Trophoblast cell (in vitro differentiated cells and primary cell): Measurements from ENCODE around the gene HUWE1.
"Not testable (repeated sequence)": the region's sequence is repeated elsewhere in the genome, so short reads cannot be mapped to it uniquely, and the experiment has no call there.

ENCODE experiments used
- DNase-seq, 2 donors: peaks; one replicate each; pipeline ENCODE4 v3.0.0-alpha.2; 2016
- H2AFZ ChIP-seq: 2 replicates; pipeline ENCODE4 v1.6.1; 2013; ENCODE audit warnings: low read length, moderate library complexity, mild to moderate bottlenecking; ENCODE audit not compliant: insufficient read depth, poor library complexity
- H2AK5ac ChIP-seq: 2 replicates; pipeline ENCODE4 v1.6.1; 2013; ENCODE audit warnings: mild to moderate bottlenecking, low read length
- H2BK120ac ChIP-seq: 2 replicates; pipeline ENCODE4 v1.6.1; 2013; ENCODE audit warnings: low read length, mild to moderate bottlenecking, moderate library complexity; ENCODE audit not compliant: insufficient read depth, poor library complexity
- H2BK12ac ChIP-seq: 2 replicates; pipeline ENCODE4 v1.6.1; 2013; ENCODE audit warnings: mild to moderate bottlenecking, low read length, moderate library complexity
- H2BK5ac ChIP-seq: 2 replicates; pipeline ENCODE4 v1.6.1; 2013; ENCODE audit warnings: low read length, low read depth, moderate library complexity, mild to moderate bottlenecking; ENCODE audit not compliant: poor library complexity
- H3K14ac ChIP-seq: 2 replicates; pipeline ENCODE4 v1.6.1; 2013; ENCODE audit warnings: mild to moderate bottlenecking, low read length
- H3K18ac ChIP-seq: 2 replicates; pipeline ENCODE4 v1.6.1; 2013; ENCODE audit warnings: mild to moderate bottlenecking, low read length
- H3K23ac ChIP-seq: 2 replicates; pipeline ENCODE4 v1.6.1; 2013; ENCODE audit warnings: low read length
- H3K27ac ChIP-seq: 2 replicates; pipeline ENCODE4 v1.5.1; 2013; ENCODE audit warnings: low read depth, mild to moderate bottlenecking, inconsistent platforms, low read length, moderate library complexity
- H3K27me3 ChIP-seq: 2 replicates; pipeline ENCODE4 v1.6.1; 2013; ENCODE audit warnings: inconsistent platforms, mild to moderate bottlenecking, low read length, moderate library complexity; ENCODE audit not compliant: insufficient read depth
- H3K36me3 ChIP-seq, 2 experiments: 1 replicate in 1 of 2; 2 replicates in 1 of 2; pipeline ENCODE4 v1.6.1; 2013; ENCODE audit warnings: low read length in 2 of 2, mild to moderate bottlenecking in 2 of 2, moderate library complexity in 1 of 2; ENCODE audit not compliant: insufficient read depth in 2 of 2, control insufficient read depth in 1 of 2
- H3K4ac ChIP-seq: 2 replicates; pipeline ENCODE4 v1.6.1; 2013; ENCODE audit warnings: low read depth, mild to moderate bottlenecking, low read length, moderate library complexity
- H3K4me1 ChIP-seq, 2 experiments: 1 replicate in 1 of 2; 2 replicates in 1 of 2; pipeline ENCODE4 v1.6.1; 2013; ENCODE audit warnings: low read length in 2 of 2, mild to moderate bottlenecking in 2 of 2, moderate library complexity in 1 of 2; ENCODE audit not compliant: insufficient read depth in 2 of 2, control insufficient read depth in 1 of 2
- H3K4me2 ChIP-seq: 2 replicates; pipeline ENCODE4 v1.6.1; 2013; ENCODE audit warnings: inconsistent platforms, mild to moderate bottlenecking, low read length, moderate library complexity
- H3K4me3 ChIP-seq: 2 replicates; pipeline ENCODE4 v1.5.1; 2013; ENCODE audit warnings: mild to moderate bottlenecking, low read depth, low read length, inconsistent platforms
- H3K79me1 ChIP-seq: one replicate; pipeline ENCODE4 v1.6.1; 2013; ENCODE audit warnings: low read length
- H3K79me2 ChIP-seq: 2 replicates; pipeline ENCODE4 v1.6.1; 2013; ENCODE audit warnings: low read length, mild to moderate bottlenecking; ENCODE audit not compliant: control insufficient read depth, insufficient read depth, poor library complexity
- H3K9ac ChIP-seq: 2 replicates; pipeline ENCODE4 v1.6.1; 2013; ENCODE audit warnings: mild to moderate bottlenecking, low read length
- H3K9me3 ChIP-seq: 2 replicates; pipeline ENCODE4 v1.6.1; 2013; ENCODE audit warnings: low read depth, mild to moderate bottlenecking, control low read depth, inconsistent platforms, low read length; ENCODE audit not compliant: insufficient read depth
- H4K12ac ChIP-seq: 2 replicates; pipeline ENCODE4 v1.6.1; 2013; ENCODE audit warnings: low read depth, mild to moderate bottlenecking, low read length, moderate library complexity
- H4K8ac ChIP-seq: 2 replicates; pipeline ENCODE4 v1.6.1; 2013; ENCODE audit warnings: low read depth, mild to moderate bottlenecking, low read length, moderate library complexity
- H4K91ac ChIP-seq: one replicate; pipeline ENCODE4 v1.6.1; 2013; ENCODE audit warnings: low read depth, mild to moderate bottlenecking, low read length, moderate library complexity
- WGBS: extraction: QIAGEN DNeasy Blood & Tissue Kit; methylation state at CpG from one replicate; pipeline ENCODE4 v1.1.7; 2013; ENCODE audit warnings: missing lambda C conversion rate; ENCODE audit not compliant: insufficient read length, insufficient coverage; ENCODE audit errors: extremely low coverage; 5-methylcytosine and 5-hydroxymethylcytosine counted together

HUWE1 gene

DNA sequence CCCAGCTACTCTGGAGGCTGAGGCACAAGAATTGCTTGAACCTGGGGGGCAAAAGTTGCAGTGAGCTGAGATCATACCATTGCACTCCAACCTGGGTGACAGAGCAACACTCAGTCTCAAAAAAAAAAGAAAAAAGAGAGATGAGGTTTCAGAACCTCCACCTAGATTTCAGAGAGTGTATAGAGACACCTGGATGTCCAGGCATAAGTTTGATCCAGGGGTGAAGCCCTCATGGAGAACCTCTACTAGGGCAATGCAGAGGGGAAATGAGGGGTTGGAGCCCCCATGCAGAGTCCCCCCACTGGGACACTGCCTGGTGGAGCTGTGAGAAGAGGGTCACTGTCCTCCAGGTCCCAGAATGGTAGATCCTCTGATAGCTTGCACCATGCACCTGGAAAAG lies 159.5 kb downstream of the HUWE1 start:
- no peak overlapping the region for H3K9ac ChIP-seq
- H4K12ac ChIP-seq, result no peak overlapping the region
- H3K18ac ChIP-seq, result no peak overlapping the region
- no peaks in the 10 kb centered on the region for H3K79me2 ChIP-seq
- no peak overlapping the region for H2AK5ac ChIP-seq
- no peaks in the 10 kb centered on the region for H3K4me1 ChIP-seq
- H4K8ac ChIP-seq, result no peak overlapping the region
- no peak overlapping the region for H2AFZ ChIP-seq
- H3K79me1 ChIP-seq, result no peaks in the 10 kb centered on the region
- H2BK120ac ChIP-seq, result no peak overlapping the region
- H2BK12ac ChIP-seq, result no peak overlapping the region
- H3K4me2 ChIP-seq, result no peak overlapping the region
- peaks cover 3% of the 10 kb centered on the region for H3K9me3 ChIP-seq
- no peak overlapping the region for H4K91ac ChIP-seq
- H3K4me3 ChIP-seq, result no peak overlapping the region
- H3K27me3 ChIP-seq, result no peaks in the 10 kb centered on the region
- no peak for DNase-seq
- H3K23ac ChIP-seq, result no peak overlapping the region
- H3K36me3 ChIP-seq, result peaks cover 0 to 2% of the 10 kb centered on the region in 2 experiments
- no peak overlapping the region for H3K14ac ChIP-seq
- no peak overlapping the region for H2BK5ac ChIP-seq
- H3K27ac ChIP-seq, result no peak overlapping the region
- H3K4ac ChIP-seq, result no peak overlapping the region

DNA sequence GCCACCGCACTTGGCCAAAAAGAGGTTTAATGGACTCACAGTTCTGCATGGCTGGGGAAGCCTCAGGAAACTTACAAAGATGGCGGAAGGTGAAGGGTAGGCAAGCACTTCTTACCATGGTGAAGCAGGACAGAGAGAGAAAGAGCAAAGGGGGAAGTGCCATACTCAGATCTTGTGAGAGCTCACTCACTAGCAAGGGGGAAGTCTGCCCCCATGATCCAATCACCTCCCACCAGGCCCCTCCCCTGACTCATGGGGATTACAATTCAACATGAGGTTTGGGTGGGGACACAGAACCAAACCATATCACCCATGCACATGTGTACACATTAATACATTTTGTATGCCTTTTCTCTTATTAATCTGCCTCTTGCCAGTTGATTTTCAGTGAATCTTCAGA lies 175.2 kb downstream of the HUWE1 start:
- Histone ChIP-seq H3K9me3 (no peaks in the 10 kb centered on the region), H3K4ac (no peak overlapping the region), H2AFZ (no peak overlapping the region), H4K8ac (no peak overlapping the region), H3K79me2 (no peaks in the 10 kb centered on the region), H3K14ac (no peak overlapping the region), H3K4me2 (no peak overlapping the region), H3K9ac (no peak overlapping the region), H3K36me3 (no peaks in the 10 kb centered on the region), H4K12ac (no peak overlapping the region), H3K4me1 (no peaks in the 10 kb centered on the region), H2AK5ac (no peak overlapping the region), H3K18ac (no peak overlapping the region), H3K23ac (no peak overlapping the region), H3K4me3 (no peak overlapping the region), H2BK5ac (no peak overlapping the region), H2BK120ac (no peak overlapping the region), H3K27ac (no peak overlapping the region), H2BK12ac (no peak overlapping the region), H4K91ac (no peak overlapping the region), H3K79me1 (no peaks in the 10 kb centered on the region), H3K27me3 (no peaks in the 10 kb centered on the region)
- no CpG with 5 or more reads among the region's 2 CpGs for WGBS
- no peak for DNase-seq

DNA sequence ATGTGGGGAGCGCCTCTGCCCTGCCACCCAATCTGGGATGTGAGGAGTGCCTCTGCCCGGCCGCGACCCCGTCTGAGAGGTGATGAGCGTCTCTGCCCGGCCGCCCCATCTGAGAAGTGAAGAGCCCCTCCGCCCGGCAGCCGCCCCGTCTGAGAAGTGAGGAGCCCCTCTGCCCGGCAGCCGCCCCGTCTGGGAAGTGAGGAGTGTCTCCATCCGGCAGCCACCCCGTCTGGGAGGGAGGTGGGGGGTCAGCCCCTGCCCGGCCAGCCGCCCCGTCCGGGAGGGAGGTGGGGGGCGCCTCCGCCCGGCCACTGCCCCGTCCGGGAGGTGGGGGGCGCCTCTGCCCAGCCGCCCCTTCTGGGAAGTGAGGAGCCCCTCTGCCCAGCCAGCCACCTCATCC lies 182.5 kb downstream of the HUWE1 start:
- H2BK5ac ChIP-seq, H2BK12ac ChIP-seq, H2AFZ ChIP-seq, H3K14ac ChIP-seq, H3K27me3 ChIP-seq, H3K23ac ChIP-seq, H4K91ac ChIP-seq, H3K79me2 ChIP-seq, H3K27ac ChIP-seq, H3K9ac ChIP-seq, H3K4me3 ChIP-seq, H4K12ac ChIP-seq, H3K18ac ChIP-seq, H3K4me2 ChIP-seq, H3K4ac ChIP-seq, H3K9me3 ChIP-seq, H2AK5ac ChIP-seq, H4K8ac ChIP-seq, DNase-seq, H3K4me1 ChIP-seq, H2BK120ac ChIP-seq, H3K36me3 ChIP-seq, H3K79me1 ChIP-seq: not testable (repeated sequence)
- no CpG with 5 or more reads among the region's 28 CpGs for WGBS

DNA sequence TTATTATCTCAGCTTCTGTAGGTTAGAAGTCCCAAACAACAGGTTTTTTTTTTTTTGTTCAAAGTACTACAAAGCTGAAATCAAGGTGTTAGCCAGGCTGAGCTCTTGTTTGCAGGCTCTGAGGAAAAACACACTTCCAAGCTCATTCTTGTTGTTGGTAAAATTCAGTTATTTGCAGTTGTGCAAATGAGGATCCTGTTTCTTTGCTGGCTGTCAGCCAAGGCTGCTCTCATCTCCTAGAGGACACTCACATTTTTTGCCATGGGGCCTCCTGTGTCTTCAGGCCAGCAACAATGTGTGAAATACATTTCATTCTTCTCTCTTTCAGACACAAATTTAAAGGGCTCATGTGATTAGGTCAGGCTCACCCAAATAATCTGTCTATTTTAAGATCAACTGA lies 192.1 kb downstream of the HUWE1 start:
- H4K12ac ChIP-seq, result no peak overlapping the region
- H2BK120ac ChIP-seq, result no peak overlapping the region
- H3K9ac ChIP-seq, result no peak overlapping the region
- no peaks in the 10 kb centered on the region for H3K9me3 ChIP-seq
- H3K18ac ChIP-seq, result no peak overlapping the region
- no peaks in the 10 kb centered on the region for H3K79me1 ChIP-seq
- H3K4me1 ChIP-seq, result no peaks in the 10 kb centered on the region
- H2AK5ac ChIP-seq, result no peak overlapping the region
- H3K36me3 ChIP-seq, result no peaks in the 10 kb centered on the region
- H4K8ac ChIP-seq, result no peak overlapping the region
- H3K14ac ChIP-seq, result no peak overlapping the region
- H3K23ac ChIP-seq, result no peak overlapping the region
- H2BK5ac ChIP-seq, result no peak overlapping the region
- no peak overlapping the region for H3K4me2 ChIP-seq
- H3K4me3 ChIP-seq, result no peak overlapping the region
- H3K4ac ChIP-seq, result no peak overlapping the region
- H2BK12ac ChIP-seq, result no peak overlapping the region
- no peak for DNase-seq
- no peak overlapping the region for H2AFZ ChIP-seq
- no peak overlapping the region for H4K91ac ChIP-seq
- no peaks in the 10 kb centered on the region for H3K79me2 ChIP-seq
- no peaks in the 10 kb centered on the region for H3K27me3 ChIP-seq
- no peak overlapping the region for H3K27ac ChIP-seq

DNA sequence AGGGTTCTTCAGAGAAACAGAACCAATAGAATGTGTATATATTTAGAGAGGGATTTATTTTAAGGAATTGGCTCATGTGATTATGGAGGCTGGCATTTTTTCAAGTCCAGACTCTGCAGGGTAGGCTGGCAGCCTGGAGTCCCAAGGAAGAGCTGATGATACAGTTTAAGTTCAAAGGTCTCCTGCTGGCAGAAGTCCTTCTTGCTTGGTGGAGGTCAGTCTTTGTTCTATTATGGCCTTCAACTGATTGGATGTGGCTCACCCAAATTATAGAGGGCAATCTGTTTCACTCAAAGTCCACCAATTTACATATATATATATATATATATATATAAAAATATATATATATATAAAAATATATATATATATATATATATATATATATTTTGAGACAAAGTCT lies 200.2 kb downstream of the HUWE1 start:
- Histone ChIP-seq H2BK5ac (no peak overlapping the region), H3K79me1 (no peaks in the 10 kb centered on the region), H3K79me2 (no peaks in the 10 kb centered on the region), H2AFZ (no peak overlapping the region), H3K27ac (no peak overlapping the region), H3K27me3 (no peaks in the 10 kb centered on the region), H2BK120ac (no peak overlapping the region), H3K9ac (no peak overlapping the region), H4K91ac (no peak overlapping the region), H3K4me2 (no peak overlapping the region), H2BK12ac (no peak overlapping the region), H3K9me3 (no peaks in the 10 kb centered on the region), H3K4me1 (peaks cover 0 to 4% of the 10 kb centered on the region in 2 experiments), H3K4me3 (no peak overlapping the region), H4K8ac (no peak overlapping the region), H3K14ac (no peak overlapping the region), H3K23ac (no peak overlapping the region), H4K12ac (no peak overlapping the region), H2AK5ac (no peak overlapping the region), H3K36me3 (no peaks in the 10 kb centered on the region), H3K4ac (no peak overlapping the region), H3K18ac (no peak overlapping the region)
- DNase-seq, result no peak
